GM19025 (cell line): ENCODE results near the gene DLEU7.

Source experiments
- ATAC-seq: cut with Tn5 transposase; IDR thresholded peaks from one replicate; pipeline ENCODE4 v1.9.1; 2021; ENCODE audit warnings: mild to moderate bottlenecking, low read depth, moderate library complexity; ENCODE audit not compliant: unreplicated experiment

DLEU7 gene

DNA sequence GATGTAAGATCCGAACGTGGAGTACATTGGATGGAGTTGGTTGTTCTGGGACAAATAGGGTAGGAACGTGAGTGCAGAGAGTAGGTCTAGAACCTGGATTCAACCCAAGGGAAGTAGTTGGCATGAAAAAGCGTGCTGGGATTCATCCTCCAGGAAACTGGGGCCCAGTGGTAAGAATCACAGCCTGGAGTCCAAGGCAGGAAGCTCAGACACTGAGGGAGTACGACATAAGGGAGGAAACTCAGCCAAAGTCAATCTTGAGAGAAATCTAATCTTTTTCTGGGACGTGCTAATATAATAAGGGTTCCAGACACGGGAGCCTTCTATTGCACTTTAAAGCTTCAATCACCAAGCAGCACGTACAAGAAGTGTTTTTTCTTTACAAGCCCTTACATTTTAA, 46.4 kb downstream of the DLEU7 start:
- ATAC-seq = no peak

DNA sequence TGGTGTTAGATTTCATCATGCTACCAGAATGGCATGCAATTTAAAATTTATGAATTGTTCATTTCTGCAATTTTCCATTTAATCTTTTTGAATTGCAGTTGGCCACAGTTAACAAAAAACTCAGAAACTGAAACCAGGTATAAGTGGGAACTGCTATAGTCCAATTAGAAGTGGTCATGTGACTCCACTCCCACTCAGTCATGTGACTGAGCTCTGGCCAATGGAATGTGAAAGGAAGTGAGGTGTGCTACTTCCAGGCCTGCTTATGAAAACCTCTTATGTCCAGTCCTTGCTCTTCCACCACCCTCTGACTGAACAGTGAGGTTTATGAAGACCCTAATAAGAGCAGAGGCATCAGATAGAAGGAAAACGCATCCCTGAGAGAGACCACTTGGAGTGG, 47.0 kb downstream of the DLEU7 start:
- ATAC-seq = no peak

GRCh38 chr13:50794226-50794625, 49.3 kb downstream of the DLEU7 start:
- ATAC-seq = no peak

DNA sequence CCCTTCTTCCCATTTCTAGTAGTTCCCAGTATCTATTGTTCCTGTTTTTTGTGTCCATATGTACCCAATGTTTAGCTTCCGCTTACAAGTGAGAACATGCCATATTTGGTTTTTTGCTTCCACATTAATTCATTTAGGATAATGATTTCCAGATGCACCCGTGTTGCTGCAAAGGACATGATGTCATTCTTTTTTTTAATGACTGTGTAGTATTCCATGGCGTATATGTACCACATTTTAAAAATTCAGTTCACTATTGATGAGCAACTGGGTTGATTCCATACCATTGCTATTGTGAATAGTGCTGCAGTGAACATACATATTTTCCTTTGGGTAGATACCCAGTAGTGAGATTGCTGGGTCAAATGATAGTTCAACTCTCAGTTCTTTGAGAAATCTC, 50.5 kb downstream of the DLEU7 start:
- ATAC-seq = no peak

DNA sequence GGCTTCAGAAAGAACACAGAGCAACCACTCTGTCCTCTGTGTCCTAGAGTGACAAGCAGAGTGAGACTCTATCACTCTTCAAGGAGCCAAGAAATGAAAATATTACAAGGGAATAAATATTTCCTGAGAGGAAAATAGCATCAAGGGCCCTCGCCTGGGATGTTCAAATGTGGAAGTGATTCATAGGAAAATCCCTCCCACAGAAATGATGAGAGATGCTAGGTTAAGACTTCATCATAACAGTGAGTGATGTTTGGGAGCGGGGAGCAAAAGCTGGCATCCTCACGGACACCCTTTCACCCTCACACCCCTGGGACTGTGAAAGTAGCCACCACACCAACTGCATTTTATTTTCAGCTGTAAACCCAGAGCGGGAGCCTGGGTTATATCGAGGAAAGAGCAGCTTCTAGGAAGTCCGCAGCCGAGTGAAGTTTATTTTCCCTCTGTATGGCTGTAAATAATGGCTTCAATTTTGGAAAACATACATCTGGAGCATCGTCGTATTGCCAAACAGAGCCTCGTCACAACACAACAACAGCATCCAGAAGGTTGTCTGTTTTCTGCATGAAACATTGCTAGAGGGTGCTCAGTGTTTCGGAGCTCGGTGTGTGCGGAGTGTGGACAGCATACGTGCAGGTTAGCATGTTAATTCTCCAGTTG, 54.8 kb downstream of the DLEU7 start:
- ATAC-seq = no peak

GRCh38 chr13:50787316-50788195, 55.9 kb downstream of the DLEU7 start:
- ATAC-seq = no peak

DNA sequence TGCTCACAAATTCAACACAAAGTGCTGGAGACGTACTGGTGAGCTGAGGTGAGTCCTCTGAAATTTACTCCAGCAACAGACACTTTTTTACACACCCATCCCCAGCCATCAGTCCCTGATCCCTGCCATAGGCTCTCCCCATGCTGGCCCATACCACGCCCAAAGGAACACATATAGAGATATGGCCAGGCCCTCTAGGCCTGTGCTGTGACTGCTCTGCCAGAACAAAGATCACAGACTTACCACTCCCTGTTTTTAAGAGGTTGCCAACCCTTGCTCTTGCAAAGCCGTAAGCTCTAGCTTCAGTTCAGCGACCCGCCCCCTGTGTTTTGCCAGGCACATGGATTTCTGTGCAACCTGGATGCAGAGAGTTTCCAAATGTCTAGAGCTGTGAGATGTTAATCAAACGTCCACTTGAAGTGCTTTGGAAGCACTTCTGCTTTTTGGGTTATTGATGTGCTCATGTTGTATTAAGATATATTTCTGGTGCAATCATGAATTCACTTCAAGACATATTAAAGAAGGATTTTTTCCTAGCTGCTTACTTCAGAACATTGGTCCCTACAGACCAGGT, 59.7 kb downstream of the DLEU7 start:
- ATAC-seq = no peak

DNA sequence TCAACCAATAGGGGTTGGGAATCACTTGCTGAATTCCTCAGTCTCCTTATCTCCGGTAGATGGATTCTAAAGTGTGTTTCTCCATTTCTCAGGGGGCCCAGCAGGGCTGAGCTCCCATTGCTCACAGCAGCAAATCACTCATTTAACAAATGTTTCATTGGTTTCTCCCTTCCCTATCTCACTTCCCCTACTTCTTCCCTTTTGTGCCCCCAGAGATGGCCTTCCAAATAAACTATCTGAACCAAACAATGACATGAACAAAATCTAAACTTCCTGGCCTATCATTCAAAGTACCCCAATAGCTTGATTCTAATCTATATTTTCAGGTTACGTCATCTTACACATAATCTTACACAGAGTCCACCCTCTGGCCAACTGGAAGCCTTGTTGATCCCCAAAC, 60.4 kb downstream of the DLEU7 start:
- ATAC-seq = no peak

GRCh38 chr13:50780201-50781015, 63.1 kb downstream of the DLEU7 start:
- no peak for ATAC-seq

- ATAC-seq = no peak
These were observed 63.9 kb downstream of the DLEU7 start for GRCh38 chr13:50779443-50780200.
